ENCODE data around the gene WDR45B. TPM values are rescaled to one million over a fixed set of nuclear protein-coding genes. Genes with fewer than 3 reads are reported as not detected.
"Not testable (repeated sequence)": the region's sequence is repeated elsewhere in the genome, so short reads cannot be mapped to it uniquely, and the experiment has no call there.

WDR45B gene
- total RNA-seq, 4 donors from 2014 or later: 68.1 to 111 (median 83.2) TPM

- TF ChIP-seq POLR2A (IDR thresholded peaks at IDR 0.05): no peak
- TF ChIP-seq CTCF (IDR thresholded peaks at IDR 0.05): no peak
- 94 to 98% methylated on average over 33 to 36 of the region's 36 CpGs for whole genome bisulfite sequencing, 2 donors
- DNase-seq (ENCODE audit: low spot score in 2 of 2): no peak
- intact Hi-C loops (cut with DNase I; ENCODE audit: low total_unique reads): no loop called here
- no peak overlapping the region for H3K4me3 ChIP-seq (ENCODE audit: low read depth, poor library complexity, severe bottlenecking)
Observed at GRCh38 chr17:82658796-82659452, 10.7 kb upstream of the WDR45B start.

GRCh38 chr17:82658331-82658730 is 10.1 kb upstream of the WDR45B start:
- TF ChIP-seq POLR2A (IDR thresholded peaks at IDR 0.05): no peak
- no peak for TF ChIP-seq CTCF (IDR thresholded peaks at IDR 0.05)
- 94 to 95% methylated on average over 10 to 20 of the region's 23 CpGs for WGBS, 2 donors
- H3K4me3 ChIP-seq (ENCODE audit: low read depth, poor library complexity, severe bottlenecking): no peak overlapping the region
- DNase-seq (ENCODE audit: low spot score in 2 of 2): no peak
- intact Hi-C loops (cut with DNase I; ENCODE audit: low total_unique reads): no loop called here

GRCh38 chr17:82657926-82658325 is 9.7 kb upstream of the WDR45B start:
- no peak for TF ChIP-seq POLR2A (IDR thresholded peaks at IDR 0.05)
- no peak for TF ChIP-seq CTCF (IDR thresholded peaks at IDR 0.05)
- intact Hi-C loops (cut with DNase I; ENCODE audit: low total_unique reads): no loop called here
- DNase-seq (ENCODE audit: low spot score in 2 of 2): no peak
- H3K4me3 ChIP-seq (ENCODE audit: low read depth, poor library complexity, severe bottlenecking): no peak overlapping the region
- 95% methylated on average over 15 to 19 of the region's 19 CpGs for WGBS, 2 donors

GRCh38 chr17:82656266-82656665 is 8.0 kb upstream of the WDR45B start:
- no peak for DNase-seq (ENCODE audit: low spot score in 2 of 2)
- no peak overlapping the region for H3K4me3 ChIP-seq (ENCODE audit: low read depth, poor library complexity, severe bottlenecking)
- 91 to 92% methylated on average over 16 of the region's 16 CpGs for WGBS, 2 donors
- no peak for TF ChIP-seq POLR2A (IDR thresholded peaks at IDR 0.05)
- no peak for TF ChIP-seq CTCF (IDR thresholded peaks at IDR 0.05)
- intact Hi-C loops (cut with DNase I; ENCODE audit: low total_unique reads): no loop called here

GRCh38 chr17:82655523-82655922 is 7.3 kb upstream of the WDR45B start:
- intact Hi-C loops (cut with DNase I; ENCODE audit: low total_unique reads): no loop called here
- TF ChIP-seq CTCF (IDR thresholded peaks at IDR 0.05) (no peak), POLR2A (IDR thresholded peaks at IDR 0.05) (no peak)
- no peak for DNase-seq (ENCODE audit: low spot score in 2 of 2)
- 82 to 87% methylated on average over 13 of the region's 13 CpGs for WGBS, 2 donors
- no peak overlapping the region for H3K4me3 ChIP-seq (ENCODE audit: low read depth, poor library complexity, severe bottlenecking)

- intact Hi-C loops (cut with DNase I; ENCODE audit: low total_unique reads): no loop called here
- TF ChIP-seq POLR2A (IDR thresholded peaks at IDR 0.05) (no peak), CTCF (IDR thresholded peaks at IDR 0.05) (no peak)
Observed at GRCh38 chr17:82655038-82655479, 6.8 kb upstream of the WDR45B start.

GRCh38 chr17:82654611-82655010 is 6.4 kb upstream of the WDR45B start:
- intact Hi-C loops (cut with DNase I; ENCODE audit: low total_unique reads); H3K4me3 ChIP-seq (ENCODE audit: low read depth, poor library complexity, severe bottlenecking); DNase-seq (ENCODE audit: low spot score in 2 of 2): not testable (repeated sequence)
- WGBS, 2 donors: 83 to 91% methylated on average over 6 of the region's 6 CpGs

More at GRCh38 chr17:82655038-82655479, 6.8 kb upstream of the WDR45B start:
- 72 to 76% methylated on average over 15 of the region's 15 CpGs for WGBS, 2 donors
- no peak overlapping the region for H3K4me3 ChIP-seq (ENCODE audit: low read depth, poor library complexity, severe bottlenecking)
- no peak for DNase-seq (ENCODE audit: low spot score in 2 of 2)
